ENCODE data around the gene STEAP2. TPM values are rescaled to one million over a fixed set of nuclear protein-coding genes. Genes with fewer than 3 reads are reported as not detected.

Gene STEAP2
- total and polyA plus RNA-seq, 8 donors = 2.3 to 10.7 (median 7.3) TPM

- no peak for ATAC-seq
- no peak for DNase-seq
- no peak for TF ChIP-seq CTCF (IDR thresholded peaks at IDR 0.05)
- no peak overlapping the region for H3K27ac ChIP-seq
- FAIRE-seq = no peak
- no peaks in the 10 kb centered on the region for H3K36me3 ChIP-seq
- WGBS, 2 donors = 85 to 91% methylated on average over 1 of the region's 1 CpG
- intact Hi-C loops (cut with DNase I) = loop anchor here in 1 of 3 donors (10.0 kb wide), 1 partner anchor 75 kb away; the partner anchor contains the start of gene CFAP69
- H3K27me3 ChIP-seq = no peaks in the 10 kb centered on the region
- H3K4me1 ChIP-seq = peaks cover 0 to 7% (median 0%) of the 10 kb centered on the region in 3 donors
- no peak overlapping the region for H3K4me3 ChIP-seq
- H3K9me3 ChIP-seq = no peaks in the 10 kb centered on the region
Measured at GRCh38 chr7:90169891-90170290, 41.6 kb upstream of the STEAP2 start.

- no peaks in the 10 kb centered on the region for H3K27me3 ChIP-seq
- WGBS, 2 donors = 79 to 84% methylated on average over 2 of the region's 2 CpGs
- FAIRE-seq (no peak), DNase-seq (no peak), ATAC-seq (no peak)
- no peak overlapping the region for H3K27ac ChIP-seq
- intact Hi-C loops (cut with DNase I) = no loop called here
- TF ChIP-seq CTCF (IDR thresholded peaks at IDR 0.05) = no peak
- H3K4me1 ChIP-seq = peaks cover 0 to 7% (median 0%) of the 10 kb centered on the region in 3 donors
- no peaks in the 10 kb centered on the region for H3K36me3 ChIP-seq
- no peaks in the 10 kb centered on the region for H3K9me3 ChIP-seq
- H3K4me3 ChIP-seq = no peak overlapping the region
Measured at GRCh38 chr7:90172121-90172520, 39.4 kb upstream of the STEAP2 start.

- TF ChIP-seq CTCF (IDR thresholded peaks at IDR 0.05) = no peak
- no peak for ATAC-seq
- WGBS, 2 donors = 57 to 90% methylated on average over 6 of the region's 6 CpGs
Measured at GRCh38 chr7:90172624-90173023, 38.9 kb upstream of the STEAP2 start.

GRCh38 chr7:90173127-90173844 lies 38.3 kb upstream of the STEAP2 start:
- ATAC-seq = peak in 3 of 4 donors; percentile 76 to 89 (median 83)
- Histone ChIP-seq H3K9me3 (no peaks in the 10 kb centered on the region), H3K27me3 (no peaks in the 10 kb centered on the region), H3K27ac (peak overlapping the region in 2 of 4 donors; percentile 4 to 59), H3K4me3 (no peak overlapping the region), H3K36me3 (no peaks in the 10 kb centered on the region), H3K4me1 (peaks cover 0 to 7% (median 0%) of the 10 kb centered on the region in 3 donors)
- TF ChIP-seq CTCF (IDR thresholded peaks at IDR 0.05) = no peak
- no peak for DNase-seq
- intact Hi-C loops (cut with DNase I) = no loop called here
- 54 to 65% methylated on average over 4 of the region's 4 CpGs for WGBS, 2 donors
- no peak for FAIRE-seq

More at GRCh38 chr7:90172624-90173023, 38.9 kb upstream of the STEAP2 start:
- intact Hi-C loops (cut with DNase I) = no loop called here
- Histone ChIP-seq H3K27me3 (no peaks in the 10 kb centered on the region), H3K4me1 (peaks cover 0 to 7% (median 0%) of the 10 kb centered on the region in 3 donors), H3K27ac (peak overlapping the region in 2 of 4 donors; percentile 4 to 59), H3K36me3 (no peaks in the 10 kb centered on the region), H3K4me3 (no peak overlapping the region), H3K9me3 (no peaks in the 10 kb centered on the region)
- FAIRE-seq (no peak), DNase-seq (no peak)

- WGBS, 2 donors = 74 to 92% methylated on average over 4 of the region's 4 CpGs
- TF ChIP-seq CTCF (IDR thresholded peaks at IDR 0.05) = no peak
- no peak overlapping the region for H3K4me3 ChIP-seq
- H3K9me3 ChIP-seq = no peaks in the 10 kb centered on the region
- no peaks in the 10 kb centered on the region for H3K36me3 ChIP-seq
- peaks cover 0 to 19% (median 7%) of the 10 kb centered on the region in 3 donors for H3K4me1 ChIP-seq
- intact Hi-C loops (cut with DNase I) = no loop called here
- no peak for ATAC-seq
- DNase-seq = peak in 1 of 6 donors; percentile 35
- no peak overlapping the region for H3K27ac ChIP-seq
- FAIRE-seq = no peak
- H3K27me3 ChIP-seq = no peaks in the 10 kb centered on the region
Measured at GRCh38 chr7:90175667-90176066, 35.9 kb upstream of the STEAP2 start.

Data from pancreas (tissue), 10 donors.